Transverse colon (tissue), 4 donors: ENCODE data around the gene PPP2R2C.

ENCODE experiments used
- POLR2A ChIP-seq: fragments of 450-650 bp; IDR thresholded peaks from one replicate; pipeline ENCODE4 v1.6.1; 2016; ENCODE audit warnings: antibody characterized with exemption, mild to moderate bottlenecking, moderate library complexity
- POLR2AphosphoS5 ChIP-seq, 3 donors: sonication (generic); formaldehyde crosslinking; IDR thresholded peaks; one replicate each; pipeline ENCODE4 v1.6.1; 2016; ENCODE audit warnings: antibody characterized with exemption in 3 of 3
- TF ChIP-seq, protein P1 (sequence below), 5 experiments: fragments of 200-600 bp in 3 of 5; fragments of 450-650 bp in 2 of 5; sonication (generic) in 3 of 5; IDR thresholded peaks; 1 replicate in 2 of 5; 2 replicates in 3 of 5; pipeline ENCODE4 v1.5.1; 2016 to 2017; ENCODE audit warnings: antibody characterized with exemption in 5 of 5, inconsistent platforms in 3 of 5, mild to moderate bottlenecking in 2 of 5, moderate library complexity in 1 of 5

DNA sequence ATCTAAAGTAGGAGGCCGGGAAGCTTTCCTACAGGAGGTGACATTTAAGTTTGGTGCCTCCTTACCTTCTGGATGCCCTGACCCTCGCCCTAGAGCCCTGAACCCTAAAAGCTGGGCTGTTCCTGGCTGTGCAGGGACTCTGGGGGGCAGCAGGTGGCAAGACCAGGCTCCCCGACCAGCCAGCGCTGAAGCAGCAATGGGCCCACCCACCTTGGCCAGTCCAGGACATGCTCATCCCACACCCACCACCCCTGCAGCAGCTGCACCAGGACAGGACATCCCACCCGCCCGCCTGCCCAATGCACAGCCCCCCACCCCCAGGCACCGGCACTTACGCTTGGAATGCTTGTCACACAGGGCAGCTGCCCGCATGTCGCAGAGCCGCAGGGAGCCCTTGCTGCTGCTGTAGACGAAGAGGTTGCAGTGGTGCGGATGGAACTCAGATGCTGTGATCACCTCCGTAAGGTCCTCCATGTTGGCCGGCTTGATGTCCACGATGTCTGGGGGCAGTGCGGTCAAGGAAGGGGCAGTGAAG is 124.8 kb downstream of the PPP2R2C start:
- TF ChIP-seq POLR2AphosphoS5 (IDR thresholded peaks at IDR 0.05) (no peak), POLR2A (no peak)
- TF ChIP-seq, protein P1, sequence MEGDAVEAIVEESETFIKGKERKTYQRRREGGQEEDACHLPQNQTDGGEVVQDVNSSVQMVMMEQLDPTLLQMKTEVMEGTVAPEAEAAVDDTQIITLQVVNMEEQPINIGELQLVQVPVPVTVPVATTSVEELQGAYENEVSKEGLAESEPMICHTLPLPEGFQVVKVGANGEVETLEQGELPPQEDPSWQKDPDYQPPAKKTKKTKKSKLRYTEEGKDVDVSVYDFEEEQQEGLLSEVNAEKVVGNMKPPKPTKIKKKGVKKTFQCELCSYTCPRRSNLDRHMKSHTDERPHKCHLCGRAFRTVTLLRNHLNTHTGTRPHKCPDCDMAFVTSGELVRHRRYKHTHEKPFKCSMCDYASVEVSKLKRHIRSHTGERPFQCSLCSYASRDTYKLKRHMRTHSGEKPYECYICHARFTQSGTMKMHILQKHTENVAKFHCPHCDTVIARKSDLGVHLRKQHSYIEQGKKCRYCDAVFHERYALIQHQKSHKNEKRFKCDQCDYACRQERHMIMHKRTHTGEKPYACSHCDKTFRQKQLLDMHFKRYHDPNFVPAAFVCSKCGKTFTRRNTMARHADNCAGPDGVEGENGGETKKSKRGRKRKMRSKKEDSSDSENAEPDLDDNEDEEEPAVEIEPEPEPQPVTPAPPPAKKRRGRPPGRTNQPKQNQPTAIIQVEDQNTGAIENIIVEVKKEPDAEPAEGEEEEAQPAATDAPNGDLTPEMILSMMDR (IDR thresholded peaks at IDR 0.05): no peak
